Mammary epithelial cell (primary cell): Measurements from ENCODE around the gene ZNF213.

Experiments
- CTCF ChIP-seq, 2 donors: IDR thresholded peaks in 1 of 2; conservative IDR thresholded peaks in 1 of 2; 2 replicates each; pipeline ENCODE4 v1.5.1; 2011 to 2012; ENCODE audit warnings: inconsistent platforms in 2 of 2, low read length in 2 of 2, mild to moderate bottlenecking in 2 of 2, control low read depth in 1 of 2, low read depth in 1 of 2; ENCODE audit not compliant: insufficient read depth in 1 of 2; ENCODE audit errors: extremely low read depth in 1 of 2
- EZH2 ChIP-seq: IDR thresholded peaks from 2 replicates; pipeline ENCODE4 v1.6.1; 2012; ENCODE audit warnings: low read length, inconsistent platforms, borderline replicate concordance

- TF ChIP-seq EZH2 (no peak), CTCF (conservative IDR thresholded peaks at IDR 0.05 in 1 of 2, IDR thresholded peaks at IDR 0.05 in 1 of 2; ENCODE audit: extremely low read depth in 1 of 2, insufficient read depth in 1 of 2, low read depth in 1 of 2, low read length in 2 of 2) (no peak)
Observed at GRCh38 chr16:3152027-3152276, 17.1 kb downstream of the ZNF213 start.
